Stimulated activated CD4-positive, alpha-beta T cell treated with anti-CD3 and anti-CD28 coated beads, Interleukin-15, amount 100 ng/mL, for 1 hour (primary cell): ENCODE measurements around the gene GPR153.

Experiments
- DNase-seq, 2 donors: peaks; one replicate each; pipeline ENCODE4 v3.0.0-alpha.2; 2020; ENCODE audit warnings: low read depth in 1 of 2, low spot score in 1 of 2

GPR153 gene

DNA sequence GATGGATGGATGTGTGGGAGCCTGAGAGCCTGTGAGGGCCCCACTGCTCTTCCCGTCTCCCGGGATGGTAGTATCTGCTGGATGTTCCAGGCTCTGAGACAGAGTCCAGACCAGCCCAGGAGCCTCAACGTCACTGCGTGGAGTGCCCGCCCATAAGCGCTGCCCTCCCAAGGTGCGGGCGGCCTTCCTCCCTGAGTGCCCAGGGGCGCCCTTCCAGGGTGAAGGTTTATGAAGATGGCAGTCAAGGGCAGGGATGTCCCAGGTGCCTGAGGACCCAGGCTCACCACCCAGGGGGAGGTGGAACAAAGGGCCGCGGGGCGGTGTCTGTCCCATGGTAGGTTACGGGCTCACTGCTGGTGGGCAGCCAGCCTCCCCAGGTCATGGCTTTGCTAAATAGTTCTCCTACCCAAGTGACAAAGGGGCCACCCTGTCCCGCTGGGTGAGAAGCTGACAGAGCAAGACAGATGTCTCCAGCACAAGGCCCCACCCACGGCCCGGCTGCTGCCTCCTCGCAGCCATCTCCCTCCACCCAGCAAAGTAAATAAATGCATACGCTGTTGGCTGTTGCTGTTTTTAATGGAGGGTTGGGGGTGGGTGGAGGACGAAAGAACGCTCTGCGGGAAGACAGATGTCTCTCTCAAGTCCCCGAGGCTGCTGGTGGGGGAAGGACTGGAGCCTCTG, 9.0 kb upstream of the GPR153 start:
- DNase-seq: no peak

DNA sequence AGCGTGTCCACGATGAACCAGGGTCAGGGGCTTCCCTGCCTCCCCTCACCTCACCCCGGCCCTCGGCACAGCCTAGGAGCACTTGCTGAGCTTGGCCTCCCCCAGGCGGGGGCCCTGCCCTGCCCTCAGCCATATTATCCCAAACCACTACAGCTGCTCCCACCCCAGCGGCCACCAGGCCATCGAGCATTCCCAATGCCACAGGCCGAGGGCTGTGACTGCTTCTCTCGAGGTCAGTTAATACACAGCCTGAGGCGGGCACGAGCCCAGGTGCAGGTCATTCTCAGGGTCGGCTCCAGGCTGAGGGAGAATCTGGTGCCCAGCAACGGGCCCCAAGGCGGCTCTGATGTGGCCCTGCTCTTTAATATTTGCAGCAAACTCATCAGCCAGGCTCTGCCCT, 8.4 kb upstream of the GPR153 start:
- DNase-seq: no peak

DNA sequence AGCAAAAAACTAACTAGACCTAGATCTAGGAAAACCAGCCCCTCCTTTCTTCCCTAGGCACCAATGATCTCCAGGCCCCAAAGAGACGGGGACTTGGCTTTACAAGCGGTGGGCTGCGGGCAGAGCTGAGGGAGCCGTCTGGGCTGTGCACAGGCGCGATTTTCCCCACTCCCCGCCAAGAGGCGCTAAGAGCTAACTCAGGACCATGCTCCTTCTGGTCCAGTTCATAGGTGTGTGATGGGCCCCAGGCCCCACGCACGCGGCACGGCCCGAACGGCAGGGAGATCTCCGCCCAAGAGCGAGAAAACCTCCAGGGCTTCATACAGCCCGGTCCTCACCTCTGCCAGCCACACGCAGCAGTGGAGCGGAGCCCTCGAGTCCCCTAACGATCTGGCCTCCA, 7.5 kb upstream of the GPR153 start:
- DNase-seq: no peak

DNA sequence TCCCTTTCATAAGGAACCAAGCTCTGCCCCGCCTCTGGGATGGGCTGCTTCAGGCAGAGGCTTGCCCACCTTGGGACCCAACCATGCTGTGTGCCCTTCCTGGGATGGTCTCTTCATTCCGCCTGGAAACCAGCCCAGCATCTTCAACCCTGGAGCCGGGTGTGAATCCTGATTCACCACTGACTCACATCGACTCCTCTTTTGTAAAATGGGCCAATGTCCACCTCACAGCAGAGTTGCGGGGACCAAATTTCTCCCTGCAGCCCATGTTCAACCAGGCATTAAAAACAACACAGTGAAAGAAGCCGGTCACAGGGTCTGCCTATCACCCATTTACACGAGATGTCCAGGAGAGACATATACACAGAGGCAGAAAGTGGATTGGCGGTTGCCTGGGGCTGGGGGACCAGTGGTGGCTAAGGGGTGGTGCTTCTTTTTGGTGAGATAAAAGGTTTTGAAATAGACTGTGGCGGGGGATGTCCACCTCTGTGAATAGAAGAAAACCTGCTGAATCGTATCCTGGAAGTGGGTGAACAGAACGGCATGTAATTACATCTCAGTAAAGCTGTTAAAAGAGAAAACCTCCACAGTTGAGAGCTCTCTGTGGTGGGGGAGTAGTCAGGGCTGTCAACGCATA, 6.9 kb upstream of the GPR153 start:
- no peak for DNase-seq

DNA sequence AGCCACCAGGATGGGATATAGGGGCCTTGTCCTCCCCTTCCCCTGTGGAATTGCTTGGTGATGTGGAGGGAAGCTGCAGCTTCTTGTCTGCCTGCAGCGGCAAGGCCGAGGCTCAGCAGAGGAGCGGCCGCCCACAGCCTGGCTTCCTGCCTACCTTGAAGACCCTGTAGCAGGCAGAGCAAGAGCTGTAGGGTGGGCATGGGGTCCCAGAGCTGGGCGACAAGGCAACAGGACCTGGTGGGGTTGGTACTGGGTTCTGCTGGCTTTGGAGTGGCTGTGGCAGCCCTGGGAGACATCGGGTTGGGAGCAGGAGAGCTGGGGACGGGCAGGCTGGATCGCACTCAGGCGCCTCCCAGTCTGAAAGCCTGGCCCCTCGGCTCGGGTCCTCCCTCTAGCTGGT, 5.7 kb upstream of the GPR153 start:
- no peak for DNase-seq

DNA sequence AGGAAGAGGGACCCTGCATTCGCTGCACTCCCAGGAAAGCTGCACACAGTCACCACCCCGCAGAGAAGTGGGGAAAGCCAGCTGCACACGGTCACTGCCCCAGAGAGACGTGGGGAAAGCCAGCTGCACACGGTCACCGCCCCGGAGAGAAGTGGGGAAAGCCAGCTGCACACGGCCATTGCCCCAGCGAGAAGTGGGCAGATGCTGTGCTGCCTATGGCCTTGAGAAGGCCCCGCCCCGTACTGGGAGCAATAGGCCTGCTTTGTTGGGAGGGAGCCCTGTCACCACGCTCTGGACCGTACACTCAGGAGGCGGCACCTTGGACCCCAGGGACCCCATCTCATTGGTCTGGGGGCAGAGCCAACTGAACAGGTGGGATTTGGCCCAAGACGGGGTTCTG, 4.3 kb upstream of the GPR153 start:
- no peak for DNase-seq

DNA sequence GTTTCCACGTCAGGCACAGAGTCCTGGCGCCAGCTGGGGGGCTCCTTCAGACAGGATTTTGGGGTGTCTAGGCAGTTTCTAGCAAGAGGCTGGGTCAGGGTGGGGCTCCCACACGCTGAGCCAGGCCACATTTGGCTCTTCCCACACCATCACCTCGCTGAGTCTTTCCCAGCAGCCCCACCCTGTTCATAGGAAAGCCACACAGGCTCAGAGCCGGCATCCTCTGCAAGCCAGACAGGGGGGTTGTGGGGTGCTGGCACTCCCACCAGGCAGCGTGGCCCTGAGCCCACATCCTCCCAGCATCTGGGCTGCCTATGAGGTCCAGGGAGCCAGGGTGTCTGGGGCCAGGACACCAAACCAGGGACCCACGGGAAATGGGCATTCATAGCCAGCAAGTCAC, 2.8 kb upstream of the GPR153 start:
- DNase-seq: no peak

DNA sequence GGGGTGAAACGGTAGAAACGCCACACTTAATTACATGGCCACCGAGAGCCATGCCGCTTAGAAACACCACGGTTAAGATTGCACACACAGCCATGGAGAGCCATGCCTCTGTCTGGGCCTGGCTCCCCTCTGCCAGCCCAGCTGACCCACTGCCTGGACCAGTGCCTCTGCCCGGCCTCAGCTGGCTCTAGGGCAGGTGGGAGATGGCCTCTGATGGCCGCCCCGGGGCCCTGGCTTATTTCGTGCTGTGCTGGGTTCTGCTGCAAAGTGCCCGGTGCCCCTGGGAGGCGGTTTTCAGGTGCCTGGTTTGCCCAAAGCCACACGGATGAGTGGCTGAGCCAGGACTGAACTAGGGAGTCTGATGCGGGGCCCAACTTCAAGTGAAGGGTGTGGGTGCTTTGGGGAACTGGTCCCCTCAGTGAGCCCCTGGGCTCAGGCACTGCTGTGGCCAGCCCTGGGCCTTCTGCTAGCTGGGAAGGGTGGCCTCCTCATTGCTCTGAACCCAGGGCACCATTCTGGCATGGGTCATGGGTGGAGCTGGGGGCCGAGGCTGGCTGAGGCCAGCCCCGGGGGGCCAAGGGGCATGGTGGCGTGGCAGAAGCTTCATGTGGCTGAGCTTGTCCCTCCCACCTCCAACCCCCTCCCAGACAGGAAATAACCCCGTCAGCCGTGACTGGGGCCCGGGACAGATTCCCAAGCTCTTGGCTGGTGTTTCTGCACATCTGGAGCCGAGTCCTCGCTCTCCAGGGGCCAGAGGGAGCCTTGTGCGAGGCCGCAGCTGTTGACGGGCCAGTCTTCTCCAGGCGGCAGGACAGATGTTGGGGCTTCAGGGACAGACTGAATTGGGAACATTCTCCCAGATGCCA, 1.9 kb upstream of the GPR153 start:
- no peak for DNase-seq

DNA sequence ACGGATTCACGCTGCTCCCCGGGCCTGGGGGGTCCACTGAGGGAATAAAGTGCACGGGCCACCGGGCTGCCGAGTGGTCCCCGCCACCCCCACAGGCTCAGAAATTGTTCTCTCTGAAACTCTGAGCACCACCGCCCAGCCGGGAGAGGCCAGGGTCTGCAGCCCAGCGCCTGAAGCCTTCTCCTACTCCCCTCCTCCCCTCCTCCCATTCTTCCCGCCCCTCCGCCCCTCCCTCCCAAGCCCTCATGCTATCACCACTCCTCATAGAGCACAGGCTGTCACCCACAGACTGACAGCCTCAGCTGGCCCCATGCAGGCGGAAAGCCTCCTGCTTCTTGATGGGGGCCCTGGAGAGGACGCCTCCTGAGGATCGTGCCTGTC, 707 bp upstream of the GPR153 start:
- DNase-seq: no peak

DNA sequence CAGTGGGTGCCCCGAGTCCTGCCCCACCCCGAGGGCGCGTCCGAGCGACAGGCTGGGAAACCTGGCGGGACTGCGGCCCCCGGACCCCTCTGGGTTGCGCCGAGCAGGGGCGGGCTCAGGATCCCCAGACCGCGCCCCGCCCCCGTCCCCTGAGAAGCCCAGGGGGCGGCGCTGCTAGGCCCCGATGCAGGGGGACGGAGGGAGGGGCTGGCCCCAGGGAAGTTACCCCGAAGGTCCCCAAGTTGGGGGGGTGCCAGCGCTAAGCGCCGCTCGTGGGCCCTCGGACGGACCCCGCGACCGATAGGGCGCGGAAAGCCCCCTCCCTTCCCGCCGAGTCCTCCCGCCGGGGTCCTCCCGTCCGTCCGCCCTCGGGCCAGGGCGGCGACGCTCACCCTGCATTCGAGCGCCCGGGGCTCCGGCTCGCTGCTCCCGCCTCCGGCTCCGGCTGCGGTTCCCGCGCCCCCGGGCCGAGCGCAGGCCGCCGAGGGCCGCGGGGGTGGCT, 414 bp downstream of the GPR153 start:
- DNase-seq: no peak

DNA sequence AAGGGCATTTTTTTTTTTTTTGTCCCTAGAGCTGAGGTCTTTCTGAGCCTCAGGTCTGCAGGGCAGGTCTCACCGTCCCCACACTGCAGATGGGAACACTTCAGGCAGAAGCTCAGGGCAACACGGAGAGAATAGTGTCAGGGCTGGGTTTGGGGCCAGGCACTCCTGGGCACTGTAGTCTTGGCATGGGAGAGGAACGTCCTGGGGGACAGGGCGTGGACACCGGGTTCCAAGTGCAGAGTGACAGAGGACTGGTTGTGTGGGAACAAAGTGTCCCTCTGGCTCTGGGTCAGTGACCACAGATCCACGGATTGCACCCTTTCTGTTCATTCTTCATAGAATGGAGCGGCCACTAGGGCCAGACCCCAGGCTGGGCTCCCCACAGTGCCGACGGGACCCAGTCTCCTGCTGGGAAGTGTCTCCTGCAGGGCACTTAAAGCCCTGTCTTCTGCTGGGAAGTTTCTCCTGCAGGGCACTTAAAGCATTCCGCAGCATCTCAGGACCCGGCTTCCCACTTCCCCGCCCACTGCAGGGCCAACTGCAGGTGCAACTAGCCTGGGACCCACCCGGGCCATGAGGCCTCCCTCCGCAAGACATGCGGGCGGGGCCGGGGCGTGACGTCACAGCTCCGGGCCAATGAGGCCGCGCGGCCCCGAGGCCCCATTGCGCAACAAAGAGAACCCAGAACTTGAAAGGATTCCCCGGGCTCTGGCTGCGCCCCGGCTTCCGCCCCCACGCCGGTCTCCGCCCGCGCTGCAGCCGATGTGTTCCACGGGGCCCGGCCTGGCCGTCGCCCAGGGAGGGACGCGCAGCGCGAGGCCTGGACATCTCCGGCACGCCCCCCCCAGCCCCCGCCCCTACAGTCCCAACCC, 1.2 kb downstream of the GPR153 start:
- DNase-seq: peak; percentile 53 to 57

DNA sequence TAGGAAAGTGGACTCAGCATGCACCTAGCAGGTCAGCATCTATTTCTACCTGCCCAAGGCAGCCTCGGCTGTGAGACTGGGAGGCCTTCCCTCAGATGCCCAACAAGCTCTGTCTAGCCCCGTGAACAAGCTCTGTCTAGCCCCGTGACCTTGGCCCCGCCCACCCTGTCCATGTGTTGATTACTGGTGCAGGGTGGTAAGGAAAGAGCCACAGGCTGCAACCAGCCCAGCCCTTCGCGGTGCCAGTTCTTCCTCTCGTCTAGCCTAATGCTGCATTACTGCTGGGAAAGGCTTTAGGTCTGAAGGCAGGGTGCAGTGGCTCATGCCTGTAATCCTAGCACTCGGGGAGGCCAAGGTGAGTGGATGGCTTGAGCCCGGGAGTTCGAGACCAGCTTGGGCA, 2.2 kb downstream of the GPR153 start:
- no peak for DNase-seq

DNA sequence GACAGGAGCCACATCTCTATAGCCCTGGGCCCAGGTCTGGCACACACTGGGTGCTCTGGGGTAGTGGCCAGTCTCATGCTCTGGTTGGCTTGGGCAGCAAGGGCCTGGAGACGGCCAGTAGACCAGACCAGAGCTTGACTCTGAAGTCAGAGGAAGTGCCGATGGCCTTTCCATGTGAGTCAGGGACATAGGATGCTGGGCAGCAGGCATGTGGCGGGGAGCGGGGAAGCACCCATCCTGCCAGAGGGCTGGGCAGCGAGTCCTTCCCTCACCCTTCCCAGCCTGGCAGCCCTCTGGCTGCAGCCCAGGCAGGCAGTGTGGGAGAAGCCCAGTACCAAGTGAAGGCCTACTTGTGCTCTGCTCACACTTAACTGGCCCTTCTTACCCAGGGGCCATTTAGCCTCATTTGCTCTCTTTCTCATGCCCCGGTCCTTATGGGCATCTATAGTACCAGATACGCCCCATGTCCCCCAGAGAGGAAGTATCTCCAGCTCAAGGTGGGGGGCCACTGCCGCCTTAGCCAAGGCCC, 3.3 kb downstream of the GPR153 start:
- DNase-seq: no peak

DNA sequence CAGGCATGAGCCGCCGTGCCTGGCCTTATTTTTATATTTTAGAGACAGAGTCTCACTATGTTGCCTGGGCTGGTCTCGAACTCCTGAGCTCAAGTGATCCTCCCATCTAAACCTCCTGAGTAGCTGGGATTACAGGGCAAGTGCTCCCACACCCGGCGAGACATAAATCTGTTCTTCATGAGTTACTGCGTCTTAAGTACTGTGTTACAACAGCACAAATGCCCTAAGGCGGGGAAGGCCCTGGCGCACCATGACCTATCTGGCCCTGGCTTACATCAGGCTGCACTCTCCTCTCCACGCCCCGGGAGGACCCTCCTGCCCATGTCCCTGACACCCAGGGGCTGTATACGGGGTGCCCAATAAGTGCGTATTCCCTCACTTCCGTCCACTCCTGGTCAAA, 4.3 kb downstream of the GPR153 start:
- no peak for DNase-seq

DNA sequence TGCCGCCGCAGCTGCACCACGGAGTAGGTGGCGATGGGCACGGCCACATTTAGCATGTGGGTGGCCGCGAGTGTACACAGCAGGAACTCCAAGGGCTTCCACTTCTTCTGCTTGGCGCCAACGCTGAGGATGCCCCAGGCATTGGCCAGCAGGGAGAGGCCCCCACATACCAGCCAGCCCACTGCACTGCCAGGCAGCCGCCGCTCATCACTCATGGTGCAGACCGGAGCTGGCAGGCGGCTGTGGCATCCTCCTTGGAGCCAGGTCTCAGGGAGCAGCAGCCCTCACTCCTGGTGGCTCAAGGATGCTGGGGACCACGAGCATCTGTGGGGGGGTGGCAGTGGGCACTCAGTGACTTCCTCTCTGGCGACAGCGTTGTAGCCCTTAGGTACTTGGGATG, 6.2 kb downstream of the GPR153 start:
- no peak for DNase-seq

DNA sequence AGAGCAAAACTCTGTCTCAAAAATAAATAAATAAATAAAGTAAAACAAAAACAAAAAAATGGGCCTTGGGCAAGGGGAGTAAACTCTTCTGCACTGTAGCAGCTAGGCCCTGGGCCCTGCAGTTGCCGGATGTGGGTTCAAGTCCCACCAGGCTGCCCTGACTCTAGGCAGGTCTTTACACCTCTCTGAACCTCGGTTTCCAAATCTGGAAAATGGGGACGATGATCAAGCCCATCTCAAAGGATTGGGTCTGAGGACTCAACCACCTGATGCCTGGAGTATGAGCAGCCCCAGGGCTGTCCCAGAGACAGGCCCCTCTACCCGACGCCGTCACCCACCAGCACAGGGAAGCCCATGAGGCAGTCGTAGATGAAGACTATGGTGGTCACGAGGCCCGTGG, 7.5 kb downstream of the GPR153 start:
- DNase-seq: no peak

DNA sequence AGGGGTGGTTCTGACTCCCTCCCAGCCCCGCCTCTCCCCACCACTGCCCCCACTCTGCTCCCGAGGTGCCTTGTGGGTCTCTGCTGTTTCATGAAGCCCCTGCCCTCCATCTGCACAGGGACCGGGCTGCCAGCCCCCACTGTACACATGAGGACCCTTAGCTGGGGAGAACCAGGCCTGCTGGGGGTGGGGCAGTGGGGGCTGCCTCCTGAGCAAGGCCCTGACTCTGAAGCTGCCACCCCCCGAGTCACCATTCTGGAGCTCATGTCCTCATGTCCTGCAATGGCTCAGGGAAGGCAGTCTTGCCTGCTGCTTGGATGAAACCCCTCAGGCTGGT, 8.6 kb downstream of the GPR153 start:
- DNase-seq: no peak

DNA sequence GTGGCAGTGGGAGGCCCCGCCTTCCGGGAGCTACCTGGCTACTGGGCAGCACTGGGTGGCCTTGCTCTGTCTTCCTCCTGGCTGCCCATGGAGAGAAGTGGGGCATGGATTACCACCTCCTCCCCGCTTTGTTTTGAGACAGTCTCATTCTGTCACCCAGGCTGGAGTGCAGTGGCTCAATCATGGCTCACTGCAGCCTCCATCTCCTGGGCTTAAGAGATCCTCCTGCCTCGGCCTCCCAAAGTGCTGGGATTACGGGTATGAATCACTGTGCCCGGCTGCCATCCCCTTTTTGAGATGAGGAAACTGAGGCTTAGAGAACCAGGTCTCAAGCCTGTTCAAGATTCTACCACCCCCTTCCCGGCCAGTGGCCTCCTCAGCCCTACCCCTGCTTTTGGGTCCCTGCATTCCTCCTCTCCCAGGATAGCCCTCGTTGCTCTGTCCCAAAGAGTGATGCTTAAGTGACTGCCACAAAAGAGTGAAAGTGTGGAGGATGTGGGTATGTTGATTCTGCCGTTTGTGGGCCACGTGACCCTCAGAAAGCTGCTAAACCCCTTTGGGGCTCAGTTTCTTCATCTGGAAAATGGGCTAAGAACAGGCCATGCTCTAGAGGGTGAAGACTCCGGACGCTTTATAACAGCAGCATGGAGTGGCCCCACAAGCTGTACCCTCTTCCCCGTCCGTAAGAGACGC, 9.1 kb downstream of the GPR153 start:
- no peak for DNase-seq

DNA sequence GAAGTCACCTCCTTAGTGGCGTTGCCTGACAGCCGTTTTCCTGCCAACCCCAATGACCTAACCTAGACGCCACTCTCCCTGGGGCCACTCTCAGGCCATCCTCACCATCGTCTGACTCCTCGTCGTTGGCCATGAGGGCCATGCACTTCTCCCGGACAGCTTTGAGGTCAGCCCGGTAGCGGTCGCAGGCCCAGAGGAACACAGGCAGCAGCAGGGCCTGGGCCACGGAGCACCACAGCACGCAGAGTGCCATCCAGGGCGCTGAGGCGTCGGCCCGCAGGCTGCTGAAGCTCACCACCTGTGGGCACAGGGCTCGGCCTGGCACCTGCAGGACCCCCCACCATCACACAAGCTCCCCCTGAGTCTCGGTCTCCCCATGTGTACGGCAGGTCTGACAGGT, 9.7 kb downstream of the GPR153 start:
- no peak for DNase-seq
